Activated CD8-positive, alpha-beta T cell treated with anti-CD3 and anti-CD28 coated beads, Interleukin-2, amount 10 ng/mL, durations not matched to agents 7 days and 5 days (primary cell): ENCODE measurements around the gene OXNAD1. TPM values are rescaled to one million over a fixed set of nuclear protein-coding genes. Genes with fewer than 3 reads are reported as not detected.

ENCODE experiments used
- ATAC-seq: fragments of 150-1000 bp; cut with Tn5 transposase; one replicate; pipeline ENCODE4 v1.10.0; 2021; ENCODE audit warnings: moderate library complexity
- CTCF ChIA-PET: fragments of 350-600 bp; sonication (Branson Sonifier 250); formaldehyde crosslinking; loops from one replicate; lab custom pipeline; 2021; ENCODE audit warnings: antibody characterized with exemption; lab: Charles Lee
- POLR2A ChIA-PET: fragments of 350-600 bp; sonication (Branson Sonifier 250); formaldehyde crosslinking; loops from one replicate; lab custom pipeline; 2021; ENCODE audit warnings: antibody characterized with exemption; lab: Charles Lee
- DNase-seq: peaks from one replicate; pipeline ENCODE4 v3.0.0-alpha.2; 2020
- H3K27ac Mint-ChIP-seq: one replicate; pipeline ENCODE4 v1.8.0; 2021; ENCODE audit warnings: mild to moderate bottlenecking, mixed read lengths
- H3K27me3 Mint-ChIP-seq: one replicate; pipeline ENCODE4 v1.8.0; 2021; ENCODE audit warnings: low read depth, mixed read lengths
- H3K36me3 Mint-ChIP-seq: one replicate; pipeline ENCODE4 v1.8.0; 2021; ENCODE audit warnings: low read depth, mixed read lengths
- H3K4me1 Mint-ChIP-seq: one replicate; pipeline ENCODE4 v1.8.0; 2021; ENCODE audit warnings: low read depth, mixed read lengths
- H3K4me3 Mint-ChIP-seq: one replicate; pipeline ENCODE4 v1.8.0; 2021; ENCODE audit warnings: mild to moderate bottlenecking, mixed read lengths
- H3K9me3 Mint-ChIP-seq: one replicate; pipeline ENCODE4 v1.8.0; 2022; ENCODE audit warnings: mixed read lengths; ENCODE audit not compliant: insufficient read depth
- total RNA-seq, 2 experiments: library from RNA; stranded (reverse); gene quantifications; one replicate each; pipeline ENCODE4 v1.2.3, GENCODE V29; 2021

The OXNAD1 gene
- total RNA-seq, 2 experiments from 2014 or later: 68.2 to 69.1 TPM

DNA sequence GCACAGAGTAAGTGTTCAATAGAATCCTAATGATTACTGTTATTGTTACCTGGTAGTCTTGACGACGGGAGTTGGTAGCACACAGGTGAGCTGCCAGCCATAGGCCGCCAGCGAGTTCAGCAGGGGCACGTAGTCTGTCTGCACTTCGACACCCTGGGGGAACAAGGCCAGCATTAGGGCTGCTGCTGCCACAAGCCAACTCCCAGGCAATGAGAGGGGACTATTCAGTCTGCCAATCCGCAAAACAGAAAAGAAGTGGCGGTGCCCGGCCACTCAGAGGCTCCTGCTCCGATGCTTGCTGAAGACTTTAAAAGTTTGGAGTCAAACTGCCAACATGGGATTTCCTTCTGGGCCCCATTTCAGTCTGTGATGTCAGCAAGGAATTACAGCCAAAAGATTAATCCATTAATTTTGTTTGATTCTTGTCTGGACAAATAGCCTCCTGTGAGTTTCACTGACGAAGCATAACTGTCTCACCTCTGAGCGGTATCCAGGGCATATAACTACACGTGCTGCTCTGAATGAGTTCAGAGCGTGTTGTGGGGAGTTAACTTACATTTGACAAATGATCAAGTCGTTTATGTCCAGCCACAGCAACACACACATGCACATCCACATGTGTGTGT, 61.8 kb downstream of the OXNAD1 start:
- ATAC-seq (no peak), DNase-seq (no peak)
- POLR2A ChIA-PET: no interaction called here
- Mint-ChIP-seq H3K27me3 (no peaks in the 10 kb centered on the region), H3K36me3 (peaks cover 80% of the 10 kb centered on the region), H3K9me3 (peaks cover 16% of the 10 kb centered on the region), H3K27ac (peak overlapping the region; percentile 20), H3K4me1 (peaks cover 18% of the 10 kb centered on the region), H3K4me3 (no peak overlapping the region)
- CTCF ChIA-PET: no interaction called here

DNA sequence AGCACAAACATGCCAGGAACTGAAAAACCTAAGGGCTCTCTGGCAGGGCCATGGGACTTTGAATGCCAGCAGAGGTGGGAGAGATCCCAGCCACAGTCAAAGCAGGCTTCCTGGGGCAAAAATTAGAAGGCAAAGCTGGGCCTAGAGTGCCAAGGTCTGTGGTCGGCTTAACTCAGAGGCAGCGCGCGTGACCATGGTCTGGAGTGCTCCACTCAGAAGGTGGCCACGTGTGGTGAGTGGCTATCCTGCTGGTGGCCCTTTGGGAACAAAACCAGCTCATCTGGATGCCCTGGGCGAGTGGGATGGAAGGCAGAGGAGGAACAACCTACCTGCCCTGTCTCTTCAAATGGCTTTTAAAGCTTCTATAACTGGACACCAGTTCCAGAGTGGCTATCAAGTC, 63.1 kb downstream of the OXNAD1 start:
- Mint-ChIP-seq H3K36me3 (peaks cover 84% of the 10 kb centered on the region), H3K9me3 (peaks cover 20% of the 10 kb centered on the region), H3K27ac (peak overlapping the region; percentile 52), H3K27me3 (no peaks in the 10 kb centered on the region), H3K4me1 (peaks cover 23% of the 10 kb centered on the region), H3K4me3 (no peak overlapping the region)
- ATAC-seq (no peak), DNase-seq (no peak)
- ChIA-PET POLR2A (no interaction called here), CTCF (no interaction called here)

DNA sequence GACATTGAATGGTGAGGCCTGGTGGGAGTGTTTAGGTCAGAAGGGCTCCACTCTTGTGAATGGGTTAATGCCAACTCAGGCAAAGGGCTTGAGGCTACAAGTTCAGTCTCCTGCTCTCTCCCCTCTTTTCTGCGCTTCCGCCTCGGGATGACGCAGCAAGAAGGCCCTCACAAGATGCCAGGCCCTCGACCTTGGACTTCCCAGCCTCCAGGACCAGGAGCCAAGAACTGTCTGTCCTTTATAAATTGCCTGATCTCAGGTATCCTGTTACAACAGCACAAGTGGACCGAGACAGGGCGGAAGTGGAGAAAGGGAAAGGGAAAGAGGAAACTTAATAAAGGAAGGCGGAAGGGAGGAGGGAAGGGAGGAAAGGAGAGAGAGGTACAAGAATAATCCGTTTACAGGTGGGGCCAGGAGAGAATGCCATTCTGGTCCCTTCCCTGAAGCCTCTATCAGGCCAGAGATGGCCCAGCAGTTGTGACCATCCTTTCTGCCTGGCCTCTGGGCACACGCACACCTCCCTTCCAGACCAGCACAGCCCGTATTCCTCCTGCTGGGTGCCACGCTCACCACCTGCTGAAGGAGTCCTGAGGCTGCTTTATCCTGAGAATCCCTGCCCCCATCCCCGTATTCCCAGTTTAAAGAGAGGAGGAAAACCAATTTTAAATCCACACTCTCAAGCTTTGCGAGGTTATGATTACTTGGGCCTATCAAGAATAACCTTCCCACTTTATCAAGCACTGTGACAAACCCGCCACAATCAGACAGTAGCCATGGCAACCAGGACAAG, 64.2 kb downstream of the OXNAD1 start:
- Mint-ChIP-seq H3K4me1 (peaks cover 22% of the 10 kb centered on the region), H3K4me3 (no peak overlapping the region), H3K36me3 (peaks cover 83% of the 10 kb centered on the region), H3K27ac (peak overlapping the region; percentile 3), H3K9me3 (peaks cover 20% of the 10 kb centered on the region), H3K27me3 (no peaks in the 10 kb centered on the region)
- DNase-seq (no peak), ATAC-seq (no peak)
- POLR2A ChIA-PET: no interaction called here
- CTCF ChIA-PET: interaction anchor here (0.8 to 1.4 kb wide), 2 partner anchors 39 to 61 kb away, joined by 3 read pairs; no protein-coding TSS in a partner anchor

DNA sequence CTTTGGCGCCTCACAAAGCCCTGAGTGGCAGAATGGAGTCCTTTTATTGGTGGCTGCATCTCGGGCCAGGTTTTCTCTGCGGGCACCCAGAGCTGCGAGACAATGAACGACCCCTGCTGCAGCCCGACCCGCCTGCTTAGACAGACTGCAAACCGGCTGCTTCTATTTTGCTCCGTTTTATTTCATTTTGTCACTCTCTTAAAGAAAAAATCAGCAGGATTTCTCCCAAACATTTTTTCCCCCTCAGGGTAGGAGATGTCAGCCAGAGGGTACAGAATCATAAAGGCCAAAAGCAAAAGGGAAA, 64.8 kb downstream of the OXNAD1 start:
- CTCF ChIA-PET: interaction anchor here (0.8 to 1.4 kb wide), 2 partner anchors 40 to 62 kb away, joined by 3 read pairs; no protein-coding TSS in a partner anchor

DNA sequence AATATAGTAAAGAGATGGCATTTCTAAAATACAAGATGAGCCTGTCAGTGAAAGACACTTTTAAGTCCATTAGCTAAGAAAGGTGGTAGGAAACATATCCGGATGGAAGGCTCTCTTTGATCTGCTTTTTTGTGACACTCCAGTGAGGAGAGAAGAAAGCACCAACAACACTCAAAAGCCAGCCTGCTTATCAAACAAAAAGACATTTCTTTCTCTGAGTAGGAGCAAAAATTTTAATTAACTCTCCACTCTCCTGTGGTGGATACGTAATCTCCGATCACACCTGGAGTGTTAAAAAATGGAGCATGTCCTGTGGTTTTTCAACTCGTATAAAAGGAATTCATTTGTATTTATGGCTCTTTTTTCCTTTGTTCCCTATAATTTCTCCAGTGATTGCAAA, 65.3 kb downstream of the OXNAD1 start:
- peaks cover 21% of the 10 kb centered on the region for H3K4me1 Mint-ChIP-seq
- peaks cover 84% of the 10 kb centered on the region for H3K36me3 Mint-ChIP-seq
- H3K9me3 Mint-ChIP-seq: peaks cover 20% of the 10 kb centered on the region
- peak overlapping the region; percentile 37 for H3K27ac Mint-ChIP-seq
- H3K4me3 Mint-ChIP-seq: no peak overlapping the region
- DNase-seq: no peak
- ChIA-PET CTCF (interaction anchor here (0.8 to 1.4 kb wide), 2 partner anchors 40 to 63 kb away, joined by 3 read pairs; no protein-coding TSS in a partner anchor), POLR2A (no interaction called here)
- no peak for ATAC-seq
- H3K27me3 Mint-ChIP-seq: no peaks in the 10 kb centered on the region

More for the DNA sequence above, 64.8 kb downstream of the OXNAD1 start:
- ATAC-seq: no peak
- peaks cover 84% of the 10 kb centered on the region for H3K36me3 Mint-ChIP-seq
- no peak overlapping the region for H3K4me3 Mint-ChIP-seq
- no peaks in the 10 kb centered on the region for H3K27me3 Mint-ChIP-seq
- H3K27ac Mint-ChIP-seq: no peak overlapping the region
- POLR2A ChIA-PET: no interaction called here
- H3K4me1 Mint-ChIP-seq: peaks cover 22% of the 10 kb centered on the region
- H3K9me3 Mint-ChIP-seq: peaks cover 20% of the 10 kb centered on the region
- DNase-seq: no peak

DNA sequence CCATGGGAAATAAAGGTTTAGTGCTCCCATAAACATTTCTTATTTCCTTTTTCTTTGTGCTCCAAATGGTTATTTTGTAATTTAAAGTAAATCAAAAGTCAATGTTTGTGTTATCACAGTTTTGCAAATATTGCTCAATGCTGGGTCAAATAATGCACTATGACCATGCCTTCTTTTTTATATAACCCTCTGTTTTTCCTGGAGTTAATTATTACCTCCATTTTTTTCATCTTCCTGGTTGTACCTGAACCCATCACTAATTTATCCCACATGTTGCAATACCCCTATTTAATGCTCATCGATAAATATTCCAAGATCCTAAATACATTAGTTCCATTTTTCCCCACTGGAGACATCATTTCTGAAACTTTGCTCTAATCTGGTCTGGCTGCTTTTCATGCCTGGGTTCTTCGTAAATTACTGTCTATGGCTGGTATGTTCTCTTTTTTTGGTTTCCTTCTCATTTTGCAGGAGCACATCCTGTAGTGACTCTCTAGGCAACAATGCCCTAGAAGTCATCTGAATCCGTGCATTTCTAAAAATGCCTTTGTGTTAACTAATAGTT, 66.4 kb downstream of the OXNAD1 start:
- Mint-ChIP-seq H3K27ac (no peak overlapping the region), H3K4me3 (no peak overlapping the region), H3K36me3 (peaks cover 86% of the 10 kb centered on the region), H3K9me3 (peaks cover 20% of the 10 kb centered on the region), H3K27me3 (no peaks in the 10 kb centered on the region), H3K4me1 (peaks cover 22% of the 10 kb centered on the region)
- CTCF ChIA-PET: no interaction called here
- DNase-seq: no peak
- POLR2A ChIA-PET: no interaction called here
- ATAC-seq: no peak

DNA sequence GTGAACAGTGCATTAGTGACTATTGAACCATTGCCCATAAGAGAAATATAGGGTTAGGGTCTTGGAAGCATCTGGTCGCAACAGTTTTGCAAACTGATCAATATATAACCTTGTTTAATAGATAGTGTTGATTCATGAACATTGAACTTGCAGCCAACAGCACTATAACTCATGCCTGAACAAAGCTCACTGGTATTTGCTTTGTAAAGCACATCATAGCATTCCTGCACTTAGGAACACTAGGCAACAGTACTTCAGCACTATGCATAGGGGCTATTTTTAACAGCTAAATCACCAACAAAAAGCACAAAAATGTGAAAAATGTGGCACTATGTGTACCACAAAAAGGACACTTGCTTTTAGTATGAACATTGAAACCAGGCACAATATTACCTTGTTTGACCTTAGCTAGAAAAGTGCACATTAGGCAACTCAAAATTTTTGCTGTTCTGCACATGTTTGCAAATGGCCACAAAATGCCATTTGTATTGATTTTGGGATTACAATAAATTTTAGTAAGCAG, 68.0 kb downstream of the OXNAD1 start:
- ATAC-seq: no peak
- H3K4me1 Mint-ChIP-seq: peaks cover 29% of the 10 kb centered on the region
- ChIA-PET POLR2A (no interaction called here), CTCF (interaction anchor here (0.7 to 2.0 kb wide), 4 partner anchors 14 to 89 kb away, joined by 3 to 8 read pairs (median 4); no protein-coding TSS in a partner anchor)
- no peaks in the 10 kb centered on the region for H3K27me3 Mint-ChIP-seq
- H3K36me3 Mint-ChIP-seq: peaks cover 82% of the 10 kb centered on the region
- peaks cover 20% of the 10 kb centered on the region for H3K9me3 Mint-ChIP-seq
- DNase-seq: no peak
- peak overlapping the region; percentile 54 for H3K27ac Mint-ChIP-seq
- no peak overlapping the region for H3K4me3 Mint-ChIP-seq

DNA sequence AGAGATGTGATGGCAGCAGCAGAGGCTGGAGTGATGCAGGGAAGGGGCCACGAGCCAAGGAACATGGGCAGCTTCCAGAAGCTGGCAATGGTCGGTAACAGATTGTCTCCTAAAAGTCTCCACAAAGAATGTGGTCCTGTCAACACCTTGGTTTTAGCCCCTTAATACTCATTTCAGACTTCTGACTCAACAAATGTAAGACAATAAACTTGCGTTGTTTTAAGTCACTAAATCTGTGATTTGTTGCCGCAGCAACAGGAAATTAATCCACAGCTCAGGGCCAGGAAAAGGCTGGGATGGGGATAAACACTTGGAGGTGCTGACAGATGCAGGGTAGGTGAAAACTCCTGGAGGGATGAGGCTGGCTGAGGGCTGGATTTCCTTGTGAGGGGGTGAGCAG, 69.9 kb downstream of the OXNAD1 start:
- Mint-ChIP-seq H3K9me3 (peaks cover 19% of the 10 kb centered on the region), H3K27ac (peak overlapping the region; percentile 72), H3K27me3 (no peaks in the 10 kb centered on the region), H3K4me1 (peaks cover 45% of the 10 kb centered on the region), H3K36me3 (peaks cover 86% of the 10 kb centered on the region), H3K4me3 (no peak overlapping the region)
- POLR2A ChIA-PET: no interaction called here
- ATAC-seq: no peak
- no peak for DNase-seq
- CTCF ChIA-PET: interaction anchor here (1.2 kb wide), 1 partner anchor 16 kb away, joined by 3 read pairs; no protein-coding TSS in a partner anchor

DNA sequence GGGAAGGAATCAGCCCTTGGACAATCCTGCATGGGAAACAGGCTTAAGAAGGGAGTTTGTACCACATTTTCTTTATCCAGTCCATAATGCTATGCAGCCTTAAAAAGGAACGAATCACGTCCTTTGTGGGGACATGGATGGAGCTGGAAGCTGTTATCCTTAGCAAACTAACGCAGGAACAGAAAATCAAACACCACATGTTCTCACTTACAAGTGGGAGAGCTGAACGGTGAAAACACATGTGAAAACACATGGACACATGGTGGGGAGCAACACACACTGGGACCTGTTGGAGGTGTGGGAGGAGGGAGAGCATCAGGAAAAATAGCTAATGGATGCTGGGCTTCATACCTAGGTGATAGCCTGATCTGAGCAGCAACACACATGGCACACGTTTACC, 70.3 kb downstream of the OXNAD1 start:
- H3K9me3 Mint-ChIP-seq: peaks cover 15% of the 10 kb centered on the region
- ATAC-seq: no peak
- no peak for DNase-seq
- H3K36me3 Mint-ChIP-seq: peaks cover 86% of the 10 kb centered on the region
- CTCF ChIA-PET: interaction anchor here (1.2 kb wide), 1 partner anchor 16 kb away, joined by 3 read pairs; no protein-coding TSS in a partner anchor
- H3K27me3 Mint-ChIP-seq: no peaks in the 10 kb centered on the region
- peaks cover 46% of the 10 kb centered on the region for H3K4me1 Mint-ChIP-seq
- POLR2A ChIA-PET: no interaction called here
- H3K27ac Mint-ChIP-seq: peak overlapping the region; percentile 56
- H3K4me3 Mint-ChIP-seq: no peak overlapping the region

DNA sequence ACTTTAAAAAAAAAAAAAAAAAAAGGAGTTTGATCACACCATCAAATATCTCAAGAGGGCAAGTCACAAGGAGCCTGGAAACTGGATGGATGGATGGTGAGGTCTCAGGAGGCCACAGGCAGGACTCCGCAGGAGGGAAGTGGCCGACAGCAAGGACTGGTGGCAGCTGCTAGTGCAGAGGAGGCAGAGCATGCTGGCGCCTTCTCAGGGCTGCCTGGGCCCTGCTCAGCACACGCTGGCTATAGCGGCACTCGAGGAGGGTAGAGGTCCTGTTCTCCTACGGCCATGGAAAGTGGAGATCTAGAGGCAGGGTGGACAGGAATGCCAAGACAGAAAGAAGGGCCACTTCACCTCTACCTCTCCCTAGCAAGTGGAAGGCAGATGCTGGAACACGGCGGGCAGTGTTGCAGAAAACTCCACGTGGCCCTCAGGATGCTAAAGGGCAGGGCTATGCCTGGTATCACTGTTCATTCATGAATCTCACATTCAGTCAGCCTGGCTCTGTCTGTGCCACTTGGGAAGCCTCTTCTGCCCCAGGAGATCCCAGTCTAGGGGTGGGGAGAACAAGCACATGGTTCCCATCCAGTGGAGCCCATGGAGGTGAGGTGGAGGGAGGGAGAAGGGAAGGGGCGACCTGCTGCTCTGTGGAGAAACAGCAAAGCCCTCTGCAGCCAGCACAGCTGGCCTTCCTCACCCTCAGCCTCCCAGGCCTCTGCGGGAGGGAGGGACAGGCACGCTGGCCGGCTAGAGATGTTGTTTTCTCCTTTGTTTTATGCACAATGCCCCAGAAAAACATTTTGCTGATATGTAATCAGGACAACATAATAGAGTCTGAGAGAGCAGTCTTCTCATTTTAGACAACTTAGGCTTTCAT, 71.0 kb downstream of the OXNAD1 start:
- Mint-ChIP-seq H3K4me3 (no peak overlapping the region), H3K27me3 (no peaks in the 10 kb centered on the region), H3K36me3 (peaks cover 84% of the 10 kb centered on the region), H3K27ac (peak overlapping the region; percentile 56), H3K9me3 (peaks cover 10% of the 10 kb centered on the region), H3K4me1 (peaks cover 47% of the 10 kb centered on the region)
- no peak for DNase-seq
- POLR2A ChIA-PET: interaction anchor here (1.1 kb wide), 2 partner anchors 10 to 50 kb away, joined by 3 to 5 read pairs; no protein-coding TSS in a partner anchor
- CTCF ChIA-PET: interaction anchor here (1.0 to 1.4 kb wide), 3 partner anchors 16 to 214 kb away, joined by 3 read pairs; no protein-coding TSS in a partner anchor
- no peak for ATAC-seq

DNA sequence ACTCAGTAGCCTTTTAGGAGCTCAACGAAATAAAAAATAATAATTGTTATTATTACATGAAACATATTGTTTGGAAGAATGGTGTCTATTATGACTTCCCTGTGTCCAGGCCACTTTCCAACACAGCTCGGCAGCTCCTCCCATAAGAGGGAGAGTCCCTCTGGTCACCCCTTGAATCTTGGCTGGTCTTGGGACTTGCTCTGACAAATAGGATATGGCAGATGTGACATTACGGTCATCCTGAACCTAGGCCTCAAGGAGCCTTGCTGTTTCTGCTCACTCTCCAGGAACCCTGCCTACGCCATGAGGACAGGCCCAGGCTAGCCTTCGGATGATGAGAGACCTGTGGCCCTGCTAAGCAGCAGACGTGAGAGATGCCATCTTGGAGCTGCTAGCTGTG, 71.8 kb downstream of the OXNAD1 start:
- peak overlapping the region; percentile 54 for H3K27ac Mint-ChIP-seq
- H3K4me1 Mint-ChIP-seq: peaks cover 47% of the 10 kb centered on the region
- no peak overlapping the region for H3K4me3 Mint-ChIP-seq
- peaks cover 79% of the 10 kb centered on the region for H3K36me3 Mint-ChIP-seq
- CTCF ChIA-PET: interaction anchor here (1.0 to 2.8 kb wide), 4 partner anchors 17 to 213 kb away, joined by 3 to 14 read pairs (median 4); no protein-coding TSS in a partner anchor
- H3K27me3 Mint-ChIP-seq: no peaks in the 10 kb centered on the region
- no peak for ATAC-seq
- H3K9me3 Mint-ChIP-seq: peaks cover 4% of the 10 kb centered on the region
- DNase-seq: no peak
- POLR2A ChIA-PET: interaction anchor here (1.1 kb wide), 2 partner anchors 11 to 51 kb away, joined by 3 to 5 read pairs; no protein-coding TSS in a partner anchor
